ENCODE measurements around the gene ZCCHC2. TPM values are rescaled to one million over a fixed set of nuclear protein-coding genes. Genes with fewer than 3 reads are reported as not detected.

ZCCHC2 gene
- total and polyA plus RNA-seq, 2 donors (not counting 3 experiments of a cell fraction or from before 2014, with no cell fraction given): 16.2 to 27.2 TPM

DNA sequence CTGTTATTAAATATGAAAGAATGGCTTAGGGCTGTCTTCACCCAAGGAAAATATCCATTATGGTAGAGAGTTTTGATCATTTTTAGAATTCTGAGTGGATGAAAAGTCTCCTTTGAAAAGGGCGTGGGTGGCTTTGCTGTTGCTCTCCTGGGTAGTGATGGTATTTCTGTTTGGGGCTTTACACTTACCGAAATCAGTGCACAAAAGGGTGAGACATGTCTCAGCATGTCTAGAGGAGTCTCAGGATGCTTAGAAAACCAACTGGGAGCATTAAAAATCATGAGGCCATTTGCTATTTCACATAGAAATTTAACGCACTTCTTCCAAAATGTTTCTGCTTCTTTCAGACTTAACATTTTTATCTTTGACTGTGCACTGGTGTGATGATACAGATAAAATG is 49.6 kb downstream of the ZCCHC2 start:
- no peak overlapping the region for H3K9ac ChIP-seq (replicated peaks; ENCODE audit: extremely low read depth, insufficient read depth, low read length)
- H3K4me3 ChIP-seq (replicated peaks in 1 of 3; ENCODE audit: insufficient read depth in 1 of 3, low read depth in 1 of 3, low read length in 3 of 3): no peak overlapping the region
- dilution Hi-C loops (cut with MboI; ENCODE audit: extremely low pct_ligation_motif_present, low sequenced_read_pairs) (no loop called here), intact Hi-C loops (cut with micrococcal nuclease) (no loop called here)
- TF ChIP-seq, protein P1, sequence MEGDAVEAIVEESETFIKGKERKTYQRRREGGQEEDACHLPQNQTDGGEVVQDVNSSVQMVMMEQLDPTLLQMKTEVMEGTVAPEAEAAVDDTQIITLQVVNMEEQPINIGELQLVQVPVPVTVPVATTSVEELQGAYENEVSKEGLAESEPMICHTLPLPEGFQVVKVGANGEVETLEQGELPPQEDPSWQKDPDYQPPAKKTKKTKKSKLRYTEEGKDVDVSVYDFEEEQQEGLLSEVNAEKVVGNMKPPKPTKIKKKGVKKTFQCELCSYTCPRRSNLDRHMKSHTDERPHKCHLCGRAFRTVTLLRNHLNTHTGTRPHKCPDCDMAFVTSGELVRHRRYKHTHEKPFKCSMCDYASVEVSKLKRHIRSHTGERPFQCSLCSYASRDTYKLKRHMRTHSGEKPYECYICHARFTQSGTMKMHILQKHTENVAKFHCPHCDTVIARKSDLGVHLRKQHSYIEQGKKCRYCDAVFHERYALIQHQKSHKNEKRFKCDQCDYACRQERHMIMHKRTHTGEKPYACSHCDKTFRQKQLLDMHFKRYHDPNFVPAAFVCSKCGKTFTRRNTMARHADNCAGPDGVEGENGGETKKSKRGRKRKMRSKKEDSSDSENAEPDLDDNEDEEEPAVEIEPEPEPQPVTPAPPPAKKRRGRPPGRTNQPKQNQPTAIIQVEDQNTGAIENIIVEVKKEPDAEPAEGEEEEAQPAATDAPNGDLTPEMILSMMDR (IDR thresholded peaks at IDR 0.05; ENCODE audit: extremely low read depth in 1 of 2, insufficient read depth in 1 of 2, low read depth in 1 of 2, low read length in 2 of 2): no peak
- TF ChIP-seq FOS (IDR thresholded peaks at IDR 0.05; ENCODE audit: borderline replicate concordance, insufficient read depth, low read length) (no peak), GATA2 (IDR thresholded peaks at IDR 0.05; ENCODE audit: insufficient read depth, insufficient read length, low read depth, low read length) (no peak)
- ChIA-PET POLR2A (no interaction called here), CTCF (interaction anchor here (0.9 to 1.6 kb wide), 1 partner anchor 147 kb away, joined by 4 to 6 read pairs; no protein-coding TSS in a partner anchor)
- FAIRE-seq: no peak
- no TSS peak for BruUV-seq (replicated peaks)
- H3K9me1 ChIP-seq (replicated peaks; ENCODE audit: control insufficient read depth, extremely low read depth, insufficient read depth, low read length): no peaks in the 10 kb centered on the region
- H3K27me3 ChIP-seq (ENCODE audit: control insufficient read depth in 2 of 2, insufficient read depth in 2 of 2, low read length in 2 of 2): no peaks in the 10 kb centered on the region
- H3K79me2 ChIP-seq (ENCODE audit: control insufficient read depth, insufficient read depth, low read length): peaks cover 5% of the 10 kb centered on the region
- no peaks in the 10 kb centered on the region for H4K20me1 ChIP-seq (replicated peaks; ENCODE audit: control insufficient read depth, extremely low read depth, insufficient read depth, low read length)
- H3K4me1 ChIP-seq (ENCODE audit: control insufficient read depth, extremely low read depth, insufficient read depth, low read length): no peaks in the 10 kb centered on the region
- no peak overlapping the region for H3K27ac ChIP-seq (ENCODE audit: insufficient read depth, low read depth, low read length)
- no peak overlapping the region for H2AFZ ChIP-seq (ENCODE audit: low read depth, low read length)
- no peak for DNase-seq (ENCODE audit: low read depth, low spot score)
- H3K4me2 ChIP-seq (ENCODE audit: insufficient read depth, low read length): no peak overlapping the region
- H3K36me3 ChIP-seq (ENCODE audit: control insufficient read depth in 2 of 2, extremely low read depth in 1 of 2, insufficient read depth in 2 of 2, low read length in 2 of 2): peaks cover 19 to 25% of the 10 kb centered on the region in 2 experiments
- no peaks in the 10 kb centered on the region for H3K9me3 ChIP-seq (replicated peaks; ENCODE audit: control insufficient read depth, insufficient read depth, low read length)

DNA sequence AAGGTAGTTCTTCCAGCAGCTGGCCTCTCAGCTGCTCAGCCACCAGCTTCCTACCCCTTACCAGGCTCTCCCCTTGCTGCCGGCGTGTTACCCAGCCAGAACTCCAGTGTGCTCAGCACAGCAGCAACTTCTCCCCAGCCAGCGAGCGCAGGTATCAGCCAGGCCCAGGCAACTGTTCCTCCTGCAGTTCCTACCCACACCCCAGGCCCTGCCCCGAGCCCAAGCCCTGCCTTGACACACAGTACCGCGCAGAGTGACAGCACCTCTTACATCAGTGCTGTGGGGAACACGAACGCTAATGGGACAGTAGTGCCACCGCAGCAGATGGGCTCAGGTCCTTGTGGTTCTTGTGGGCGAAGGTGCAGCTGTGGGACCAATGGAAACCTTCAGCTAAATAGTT is 52.0 kb downstream of the ZCCHC2 start:
- Histone ChIP-seq H3K9ac (replicated peaks; ENCODE audit: extremely low read depth, insufficient read depth, low read length) (no peak overlapping the region), H3K36me3 (ENCODE audit: control insufficient read depth in 2 of 2, extremely low read depth in 1 of 2, insufficient read depth in 2 of 2, low read length in 2 of 2) (peaks cover 19 to 21% of the 10 kb centered on the region in 2 experiments), H3K9me1 (replicated peaks; ENCODE audit: control insufficient read depth, extremely low read depth, insufficient read depth, low read length) (no peaks in the 10 kb centered on the region), H3K4me3 (replicated peaks in 1 of 3; ENCODE audit: insufficient read depth in 1 of 3, low read depth in 1 of 3, low read length in 3 of 3) (no peak overlapping the region), H3K9me3 (replicated peaks; ENCODE audit: control insufficient read depth, insufficient read depth, low read length) (no peaks in the 10 kb centered on the region), H4K20me1 (replicated peaks; ENCODE audit: control insufficient read depth, extremely low read depth, insufficient read depth, low read length) (no peaks in the 10 kb centered on the region), H3K79me2 (ENCODE audit: control insufficient read depth, insufficient read depth, low read length) (peaks cover 5% of the 10 kb centered on the region), H3K4me2 (ENCODE audit: insufficient read depth, low read length) (no peak overlapping the region), H3K27me3 (ENCODE audit: control insufficient read depth in 2 of 2, insufficient read depth in 2 of 2, low read length in 2 of 2) (no peaks in the 10 kb centered on the region), H3K27ac (ENCODE audit: insufficient read depth, low read depth, low read length) (no peak overlapping the region), H2AFZ (ENCODE audit: low read depth, low read length) (no peak overlapping the region), H3K4me1 (ENCODE audit: control insufficient read depth, extremely low read depth, insufficient read depth, low read length) (peaks cover 4% of the 10 kb centered on the region)
- ChIA-PET POLR2A (no interaction called here), CTCF (no interaction called here)
- FAIRE-seq (no peak), DNase-seq (ENCODE audit: low read depth, low spot score) (no peak)
- dilution Hi-C loops (cut with MboI; ENCODE audit: extremely low pct_ligation_motif_present, low sequenced_read_pairs): no loop called here
- intact Hi-C loops (cut with micrococcal nuclease): no loop called here
- TF ChIP-seq JUN (IDR thresholded peaks at IDR 0.05; ENCODE audit: borderline replicate concordance, insufficient read depth, insufficient read length, low read depth) (no peak), POLR2A (IDR thresholded peaks at IDR 0.05; ENCODE audit: low read depth, low read length) (no peak), FOS (IDR thresholded peaks at IDR 0.05; ENCODE audit: borderline replicate concordance, insufficient read depth, low read length) (no peak), MYC (IDR thresholded peaks at IDR 0.05; ENCODE audit: low read depth, low read length) (no peak), EZH2 (IDR thresholded peaks at IDR 0.05; ENCODE audit: borderline replicate concordance, low read depth, low read length, severe bottlenecking) (no peak), GATA2 (IDR thresholded peaks at IDR 0.05; ENCODE audit: insufficient read depth, insufficient read length, low read depth, low read length) (no peak), POLR2AphosphoS5 (IDR thresholded peaks at IDR 0.05; ENCODE audit: insufficient read depth, low read depth, low read length) (no peak)
- TF ChIP-seq, protein P1 (IDR thresholded peaks at IDR 0.05; ENCODE audit: extremely low read depth in 1 of 2, insufficient read depth in 1 of 2, low read depth in 1 of 2, low read length in 2 of 2): no peak
- TF ChIP-seq, protein P2, sequence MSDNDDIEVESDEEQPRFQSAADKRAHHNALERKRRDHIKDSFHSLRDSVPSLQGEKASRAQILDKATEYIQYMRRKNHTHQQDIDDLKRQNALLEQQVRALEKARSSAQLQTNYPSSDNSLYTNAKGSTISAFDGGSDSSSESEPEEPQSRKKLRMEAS (IDR thresholded peaks at IDR 0.05; ENCODE audit: insufficient read depth, insufficient read length): no peak
- BruUV-seq (replicated peaks): no TSS peak

Data from endothelial cell of umbilical vein (primary cell).